Fibroblast of skin of scalp (primary cell): ENCODE results near the gene PAWR. TPM values are rescaled to one million over a fixed set of nuclear protein-coding genes. Genes with fewer than 3 reads are reported as not detected.
A peak's percentile ranks its signal among the peaks of the same experiment; 100 is the strongest.

Experiments
- DNase-seq: peaks from one replicate; pipeline ENCODE4 v3.0.0-alpha.2; 2013
- polyA plus RNA-seq, 2 experiments: library from polyadenylated mRNA; unstranded; fragments of 120-200 nt; gene quantifications; one replicate each; pipeline ENCODE4 v1.2.1, GENCODE V29; 2013; ENCODE audit not compliant: insufficient read length in 2 of 2

Gene PAWR
- 72.8 TPM for polyA plus RNA-seq (2013, experiment 1 of 2; ENCODE audit: insufficient read length)
- polyA plus RNA-seq (2013, experiment 2 of 2; ENCODE audit: insufficient read length) = 81.3 TPM

GRCh38 chr12:79690638-79691510, at the start of gene PAWR:
PAWR (minus strand) TSS chr12:79690964; CDS start chr12:79690244, 720 bp downstream.
- peak; percentile 95 for DNase-seq

- DNase-seq = peak; percentile 73
Measured at GRCh38 chr12:79737875-79738718, 47.3 kb upstream of the PAWR start.

- no peak for DNase-seq
Measured at GRCh38 chr12:79732638-79733037, 41.9 kb upstream of the PAWR start.

GRCh38 chr12:79725987-79726386, 35.2 kb upstream of the PAWR start:
- DNase-seq = peak; percentile 90

GRCh38 chr12:79717006-79717405, 26.2 kb upstream of the PAWR start:
- no peak for DNase-seq

GRCh38 chr12:79715308-79715707, 24.5 kb upstream of the PAWR start:
- no peak for DNase-seq

- DNase-seq = no peak
Measured at GRCh38 chr12:79710707-79711483, 20.1 kb upstream of the PAWR start.

- no peak for DNase-seq
Measured at GRCh38 chr12:79707830-79708229, 17.1 kb upstream of the PAWR start.

GRCh38 chr12:79706676-79707075, 15.9 kb upstream of the PAWR start:
- no peak for DNase-seq

- no peak for DNase-seq
Measured at GRCh38 chr12:79706156-79706555, 15.4 kb upstream of the PAWR start.

- DNase-seq = no peak
Measured at GRCh38 chr12:79698966-79699365, 8.2 kb upstream of the PAWR start.

GRCh38 chr12:79696416-79696815, 5.7 kb upstream of the PAWR start:
- DNase-seq = no peak

- peak; percentile 57 for DNase-seq
Measured at GRCh38 chr12:79692860-79693577, 2.3 kb upstream of the PAWR start.

- peak; percentile 81 for DNase-seq
Measured at GRCh38 chr12:79691511-79692248, 916 bp upstream of the PAWR start.

GRCh38 chr12:79690142-79690637, 574 bp downstream of the PAWR start:
- DNase-seq = peak; percentile 32

- peak; percentile 37 for DNase-seq
Measured at GRCh38 chr12:79689477-79690141, 1.2 kb downstream of the PAWR start.

- no peak for DNase-seq
Measured at GRCh38 chr12:79689061-79689476, 1.7 kb downstream of the PAWR start.

GRCh38 chr12:79688376-79689060, 2.2 kb downstream of the PAWR start:
- DNase-seq = no peak

GRCh38 chr12:79687711-79688260, 3.0 kb downstream of the PAWR start:
- DNase-seq = peak; percentile 3
